PC-9 (cell line): Measurements from ENCODE around the gene PRDM10.

Source experiments
- CTCF ChIP-seq: fragments of 200-600 bp; sonication (generic); conservative IDR thresholded peaks from 2 replicates; pipeline ENCODE4 v1.6.1; 2017; ENCODE audit warnings: mixed run types, antibody characterized with exemption, mild to moderate bottlenecking, moderate library complexity
- EZH2 ChIP-seq: fragments of 200-600 bp; sonication (generic); IDR thresholded peaks from 2 replicates; pipeline ENCODE4 v1.8.0; 2017; ENCODE audit warnings: antibody characterized with exemption, low read depth

GRCh38 chr11:129978447-129978846 lies 24.2 kb downstream of the PRDM10 start:
- TF ChIP-seq CTCF (no peak), EZH2 (no peak)
